Glutamatergic neuron (in vitro differentiated cells): Measurements from ENCODE around the gene CCR2. TPM values are rescaled to one million over a fixed set of nuclear protein-coding genes. Genes with fewer than 3 reads are reported as not detected.

Source experiments
- DNase-seq: peaks from one replicate; pipeline ENCODE4 v3.0.0; 2022
- H3K27ac Mint-ChIP-seq: one replicate; pipeline ENCODE4 v1.8.0; 2020; ENCODE audit warnings: mild to moderate bottlenecking, mixed read lengths, inconsistent platforms; ENCODE audit not compliant: unreplicated experiment
- H3K27me3 Mint-ChIP-seq: one replicate; pipeline ENCODE4 v1.8.0; 2020; ENCODE audit warnings: mild to moderate bottlenecking, moderate library complexity, mixed read lengths, inconsistent platforms; ENCODE audit not compliant: unreplicated experiment
- H3K36me3 Mint-ChIP-seq: one replicate; pipeline ENCODE4 v1.8.0; 2020; ENCODE audit warnings: mild to moderate bottlenecking, mixed read lengths, inconsistent platforms; ENCODE audit not compliant: unreplicated experiment
- H3K4me1 Mint-ChIP-seq: one replicate; pipeline ENCODE4 v1.8.0; 2020; ENCODE audit warnings: mild to moderate bottlenecking, low read depth, mixed read lengths, inconsistent platforms; ENCODE audit not compliant: unreplicated experiment
- H3K4me3 Mint-ChIP-seq: one replicate; pipeline ENCODE4 v1.8.0; 2020; ENCODE audit warnings: mild to moderate bottlenecking, mixed read lengths, inconsistent platforms; ENCODE audit not compliant: unreplicated experiment
- H3K9me3 Mint-ChIP-seq: one replicate; pipeline ENCODE4 v1.8.0; 2020; ENCODE audit warnings: mild to moderate bottlenecking, moderate library complexity, mixed read lengths, inconsistent platforms; ENCODE audit not compliant: unreplicated experiment
- total RNA-seq: library from RNA; stranded (reverse); fragmentation: NEBNext Ultra II Directional; extraction: Animal tissue kit (Norgen Biotek cat#: 25700); gene quantifications from one replicate; pipeline ENCODE4 v1.2.1, GENCODE V29; 2021; ENCODE audit not compliant: unreplicated experiment
- TF ChIP-seq, protein P1 (sequence below): fragments of 200-600 bp; sonication (generic); IDR thresholded peaks from one replicate; pipeline ENCODE4 v1.5.0; 2021; ENCODE audit not compliant: partially characterized antibody, unreplicated experiment

CCR2 gene
- total RNA-seq, 1 donor from 2014 or later: not detected

DNA sequence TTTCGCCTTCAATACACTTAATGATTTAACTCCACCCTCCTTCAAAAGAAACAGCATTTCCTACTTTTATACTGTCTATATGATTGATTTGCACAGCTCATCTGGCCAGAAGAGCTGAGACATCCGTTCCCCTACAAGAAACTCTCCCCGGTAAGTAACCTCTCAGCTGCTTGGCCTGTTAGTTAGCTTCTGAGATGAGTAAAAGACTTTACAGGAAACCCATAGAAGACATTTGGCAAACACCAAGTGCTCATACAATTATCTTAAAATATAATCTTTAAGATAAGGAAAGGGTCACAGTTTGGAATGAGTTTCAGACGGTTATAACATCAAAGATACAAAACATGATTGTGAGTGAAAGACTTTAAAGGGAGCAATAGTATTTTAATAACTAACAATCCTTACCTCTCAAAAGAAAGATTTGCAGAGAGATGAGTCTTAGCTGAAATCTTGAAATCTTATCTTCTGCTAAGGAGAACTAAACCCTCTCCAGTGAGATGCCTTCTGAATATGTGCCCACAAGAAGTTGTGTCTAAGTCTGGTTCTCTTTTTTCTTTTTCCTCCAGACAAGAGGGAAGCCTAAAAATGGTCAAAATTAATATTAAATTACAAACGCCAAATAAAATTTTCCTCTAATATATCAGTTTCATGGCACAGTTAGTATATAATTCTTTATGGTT lies 17.1 kb downstream of the CCR2 start, which contains the start of gene CCR5:
TSS of gene CCR5 (plus strand) at position 108 of the 680 bp plus-strand sequence. CDS start 1,957 bp downstream, outside the sequence.
- peaks cover 5% of the 10 kb centered on the region for H3K4me1 Mint-ChIP-seq
- H3K27me3 Mint-ChIP-seq: peaks cover 6% of the 10 kb centered on the region
- H3K4me3 Mint-ChIP-seq: no peak within 1 kb of the TSS
- no peaks in the 10 kb centered on the region for H3K36me3 Mint-ChIP-seq
- peaks cover 1% of the 10 kb centered on the region for H3K9me3 Mint-ChIP-seq
- DNase-seq: no peak
- TF ChIP-seq, protein P1, sequence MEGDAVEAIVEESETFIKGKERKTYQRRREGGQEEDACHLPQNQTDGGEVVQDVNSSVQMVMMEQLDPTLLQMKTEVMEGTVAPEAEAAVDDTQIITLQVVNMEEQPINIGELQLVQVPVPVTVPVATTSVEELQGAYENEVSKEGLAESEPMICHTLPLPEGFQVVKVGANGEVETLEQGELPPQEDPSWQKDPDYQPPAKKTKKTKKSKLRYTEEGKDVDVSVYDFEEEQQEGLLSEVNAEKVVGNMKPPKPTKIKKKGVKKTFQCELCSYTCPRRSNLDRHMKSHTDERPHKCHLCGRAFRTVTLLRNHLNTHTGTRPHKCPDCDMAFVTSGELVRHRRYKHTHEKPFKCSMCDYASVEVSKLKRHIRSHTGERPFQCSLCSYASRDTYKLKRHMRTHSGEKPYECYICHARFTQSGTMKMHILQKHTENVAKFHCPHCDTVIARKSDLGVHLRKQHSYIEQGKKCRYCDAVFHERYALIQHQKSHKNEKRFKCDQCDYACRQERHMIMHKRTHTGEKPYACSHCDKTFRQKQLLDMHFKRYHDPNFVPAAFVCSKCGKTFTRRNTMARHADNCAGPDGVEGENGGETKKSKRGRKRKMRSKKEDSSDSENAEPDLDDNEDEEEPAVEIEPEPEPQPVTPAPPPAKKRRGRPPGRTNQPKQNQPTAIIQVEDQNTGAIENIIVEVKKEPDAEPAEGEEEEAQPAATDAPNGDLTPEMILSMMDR: no peak
- no peak within 1 kb of the TSS for H3K27ac Mint-ChIP-seq

DNA sequence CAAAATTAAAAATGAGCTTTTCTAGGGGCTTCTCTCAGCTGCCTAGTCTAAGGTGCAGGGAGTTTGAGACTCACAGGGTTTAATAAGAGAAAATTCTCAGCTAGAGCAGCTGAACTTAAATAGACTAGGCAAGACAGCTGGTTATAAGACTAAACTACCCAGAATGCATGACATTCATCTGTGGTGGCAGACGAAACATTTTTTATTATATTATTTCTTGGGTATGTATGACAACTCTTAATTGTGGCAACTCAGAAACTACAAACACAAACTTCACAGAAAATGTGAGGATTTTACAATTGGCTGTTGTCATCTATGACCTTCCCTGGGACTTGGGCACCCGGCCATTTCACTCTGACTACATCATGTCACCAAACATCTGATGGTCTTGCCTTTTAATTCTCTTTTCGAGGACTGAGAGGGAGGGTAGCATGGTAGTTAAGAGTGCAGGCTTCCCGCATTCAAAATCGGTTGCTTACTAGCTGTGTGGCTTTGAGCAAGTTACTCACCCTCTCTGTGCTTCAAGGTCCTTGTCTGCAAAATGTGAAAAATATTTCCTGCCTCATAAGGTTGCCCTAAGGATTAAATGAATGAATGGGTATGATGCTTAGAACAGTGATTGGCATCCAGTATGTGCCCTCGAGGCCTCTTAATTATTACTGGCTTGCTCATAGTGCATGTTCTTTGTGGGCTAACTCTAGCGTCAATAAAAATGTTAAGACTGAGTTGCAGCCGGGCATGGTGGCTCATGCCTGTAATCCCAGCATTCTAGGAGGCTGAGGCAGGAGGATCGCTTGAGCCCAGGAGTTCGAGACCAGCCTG lies 17.8 kb downstream of the CCR2 start:
- Mint-ChIP-seq H3K27me3 (peaks cover 6% of the 10 kb centered on the region), H3K4me1 (peaks cover 5% of the 10 kb centered on the region), H3K4me3 (no peak overlapping the region), H3K36me3 (no peaks in the 10 kb centered on the region), H3K27ac (no peak overlapping the region), H3K9me3 (peaks cover 1% of the 10 kb centered on the region)
- DNase-seq: no peak
- TF ChIP-seq, protein P1: no peak

DNA sequence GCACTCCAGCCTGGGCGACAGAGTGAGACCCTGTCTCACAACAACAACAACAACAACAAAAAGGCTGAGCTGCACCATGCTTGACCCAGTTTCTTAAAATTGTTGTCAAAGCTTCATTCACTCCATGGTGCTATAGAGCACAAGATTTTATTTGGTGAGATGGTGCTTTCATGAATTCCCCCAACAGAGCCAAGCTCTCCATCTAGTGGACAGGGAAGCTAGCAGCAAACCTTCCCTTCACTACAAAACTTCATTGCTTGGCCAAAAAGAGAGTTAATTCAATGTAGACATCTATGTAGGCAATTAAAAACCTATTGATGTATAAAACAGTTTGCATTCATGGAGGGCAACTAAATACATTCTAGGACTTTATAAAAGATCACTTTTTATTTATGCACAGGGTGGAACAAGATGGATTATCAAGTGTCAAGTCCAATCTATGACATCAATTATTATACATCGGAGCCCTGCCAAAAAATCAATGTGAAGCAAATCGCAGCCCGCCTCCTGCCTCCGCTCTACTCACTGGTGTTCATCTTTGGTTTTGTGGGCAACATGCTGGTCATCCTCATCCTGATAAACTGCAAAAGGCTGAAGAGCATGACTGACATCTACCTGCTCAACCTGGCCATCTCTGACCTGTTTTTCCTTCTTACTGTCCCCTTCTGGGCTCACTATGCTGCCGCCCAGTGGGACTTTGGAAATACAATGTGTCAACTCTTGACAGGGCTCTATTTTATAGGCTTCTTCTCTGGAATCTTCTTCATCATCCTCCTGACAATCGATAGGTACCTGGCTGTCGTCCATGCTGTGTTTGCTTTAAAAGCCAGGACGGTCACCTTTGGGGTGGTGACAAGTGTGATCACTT lies 18.8 kb downstream of the CCR2 start:
- no peak for DNase-seq
- peaks cover 5% of the 10 kb centered on the region for H3K4me1 Mint-ChIP-seq
- H3K9me3 Mint-ChIP-seq: peaks cover 1% of the 10 kb centered on the region
- no peak overlapping the region for H3K4me3 Mint-ChIP-seq
- H3K27me3 Mint-ChIP-seq: peaks cover 6% of the 10 kb centered on the region
- H3K36me3 Mint-ChIP-seq: no peaks in the 10 kb centered on the region
- TF ChIP-seq, protein P1: no peak
- no peak overlapping the region for H3K27ac Mint-ChIP-seq

DNA sequence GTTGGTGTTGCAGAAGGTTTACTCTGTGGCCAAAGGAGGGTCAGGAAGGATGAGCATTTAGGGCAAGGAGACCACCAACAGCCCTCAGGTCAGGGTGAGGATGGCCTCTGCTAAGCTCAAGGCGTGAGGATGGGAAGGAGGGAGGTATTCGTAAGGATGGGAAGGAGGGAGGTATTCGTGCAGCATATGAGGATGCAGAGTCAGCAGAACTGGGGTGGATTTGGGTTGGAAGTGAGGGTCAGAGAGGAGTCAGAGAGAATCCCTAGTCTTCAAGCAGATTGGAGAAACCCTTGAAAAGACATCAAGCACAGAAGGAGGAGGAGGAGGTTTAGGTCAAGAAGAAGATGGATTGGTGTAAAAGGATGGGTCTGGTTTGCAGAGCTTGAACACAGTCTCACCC lies 20.8 kb downstream of the CCR2 start:
- no peak overlapping the region for H3K27ac Mint-ChIP-seq
- H3K4me3 Mint-ChIP-seq: no peak overlapping the region
- H3K27me3 Mint-ChIP-seq: peaks cover 6% of the 10 kb centered on the region
- no peak for DNase-seq
- no peaks in the 10 kb centered on the region for H3K4me1 Mint-ChIP-seq
- H3K36me3 Mint-ChIP-seq: no peaks in the 10 kb centered on the region
- TF ChIP-seq, protein P1: no peak
- H3K9me3 Mint-ChIP-seq: peaks cover 1% of the 10 kb centered on the region
